ENCODE results near the gene CNN2. TPM values are rescaled to one million over a fixed set of nuclear protein-coding genes. Genes with fewer than 3 reads are reported as not detected.

CNN2 gene
- total and polyA plus RNA-seq, 2 of the 4 experiments (the other 2 are of a cell fraction) = 272 to 395 TPM

GRCh38 chr19:1073063-1073955 is 46.9 kb downstream of the CNN2 start:
- Histone ChIP-seq H3K4me3 (ENCODE audit: insufficient read depth, low read depth, low read length) (no peak overlapping the region), H3K4me1 (ENCODE audit: control insufficient read depth, insufficient read depth, low read length) (no peaks in the 10 kb centered on the region), H2AK5ac (ENCODE audit: low read depth, low read length) (no peak overlapping the region; the same call in 1 of the 2 replicates), H3K36me3 (ENCODE audit: control insufficient read depth, insufficient read depth, low read length) (no peaks in the 10 kb centered on the region), H3K79me1 (ENCODE audit: low read depth in 1 of 2, low read length in 2 of 2) (no peaks in the 10 kb centered on the region), H3K27ac (ENCODE audit: insufficient read depth, low read length) (no peak overlapping the region), H3K14ac (replicated peaks; ENCODE audit: low read depth, low read length) (no peak overlapping the region), H4K8ac (ENCODE audit: low read depth in 2 of 2, low read length in 2 of 2) (no peak overlapping the region), H3K9me3 (ENCODE audit: control insufficient read depth, insufficient read depth, low read length) (peaks cover 2% of the 10 kb centered on the region; the same call in 1 of the 2 replicates), H3K23ac (ENCODE audit: low read depth, low read length) (no peak overlapping the region), H2AK9ac (replicated peaks; ENCODE audit: low read depth, low read length, poor library complexity) (no peak overlapping the region), H3K9ac (ENCODE audit: low read depth, low read length) (no peak overlapping the region), H4K5ac (ENCODE audit: low read depth, low read length) (no peak overlapping the region), H4K20me1 (ENCODE audit: insufficient read depth, low read length) (no peaks in the 10 kb centered on the region; the same call in 1 of the 2 replicates), H3K9me1 (ENCODE audit: insufficient read depth, low read length) (no peaks in the 10 kb centered on the region), H3K56ac (ENCODE audit: extremely low read depth, insufficient read depth, low read length) (no peak overlapping the region), H2BK15ac (ENCODE audit: low read depth, low read length) (no peak overlapping the region), H3K27me3 (ENCODE audit: control insufficient read depth, insufficient read depth, low read length) (peaks cover 33% of the 10 kb centered on the region), H3K4ac (ENCODE audit: low read depth, low read length) (no peak overlapping the region), H2BK20ac (ENCODE audit: low read depth, low read length) (no peak overlapping the region), H2BK120ac (ENCODE audit: low read depth, low read length) (no peak overlapping the region), H2AFZ (replicated peaks; ENCODE audit: low read length, poor library complexity) (no peak overlapping the region), H3K18ac (ENCODE audit: low read depth, low read length) (no peak overlapping the region), H2BK5ac (ENCODE audit: low read depth, low read length, poor library complexity, severe bottlenecking) (no peak overlapping the region), H3K4me2 (ENCODE audit: low read depth, low read length) (no peak overlapping the region), H4K91ac (ENCODE audit: insufficient read depth, low read depth, low read length) (no peak overlapping the region)
- ChIA-PET POLR2A (ENCODE audit: unreplicated experiment) (no interaction called here), CTCF (no interaction called here)
- TF ChIP-seq FOS (IDR thresholded peaks at IDR 0.05; ENCODE audit: low read depth, low read length) (no peak), RFX5 (IDR thresholded peaks at IDR 0.05; ENCODE audit: low read depth, low read length) (no peak), NFE2L2 (IDR thresholded peaks at IDR 0.05; ENCODE audit: low read depth, low read length) (no peak)
- WGBS, 2 experiments (ENCODE audit: extremely low coverage in 2 of 2, insufficient read length in 1 of 2) = 86% methylated on average over 23 of the region's 30 CpGs; no CpG with 5 or more reads in 1 of the 2 experiments
- DNase-seq = no peak
- in situ Hi-C loops (cut with MboI; ENCODE audit: low sequenced_read_pairs) (no loop called here), intact Hi-C loops (cut with micrococcal nuclease) (no loop called here), dilution Hi-C loops (cut with HindIII; ENCODE audit: low sequenced_read_pairs, unreplicated experiment) (no loop called here)
- no TSS peak for BruUV-seq (replicated peaks)
- ATAC-seq (ENCODE audit: low read depth) = no peak
